Fibroblast of pulmonary artery (primary cell): Measurements from ENCODE around the gene GTF3A.

ENCODE experiments used
- DNase-seq: peaks from one replicate; pipeline ENCODE4 v3.0.0-alpha.2; 2010; ENCODE audit warnings: low read depth
- H3K4me3 ChIP-seq: replicated peaks from 2 replicates; pipeline ENCODE4 v1.5.1; 2011; ENCODE audit warnings: low read depth, mild to moderate bottlenecking, control low read depth, low read length, moderate library complexity
- CTCF ChIP-seq: IDR thresholded peaks from 2 replicates; pipeline ENCODE4 v1.5.1; 2011; ENCODE audit warnings: mild to moderate bottlenecking, control low read depth, low read length, inconsistent platforms; ENCODE audit errors: missing control alignments

GTF3A gene

GRCh38 chr13:27428160-27428559 is 3.7 kb downstream of the GTF3A start:
- no peak for DNase-seq
- H3K4me3 ChIP-seq: no peak overlapping the region
- no peak for TF ChIP-seq CTCF

GRCh38 chr13:27432180-27432579 is 7.8 kb downstream of the GTF3A start:
- TF ChIP-seq CTCF: no peak
- no peak for DNase-seq
- no peak overlapping the region for H3K4me3 ChIP-seq

- no peak for DNase-seq
- no peak overlapping the region for H3K4me3 ChIP-seq
- TF ChIP-seq CTCF: no peak
Measured at GRCh38 chr13:27432611-27433210, 8.3 kb downstream of the GTF3A start.

- no peak for DNase-seq
- TF ChIP-seq CTCF: no peak
- no peak overlapping the region for H3K4me3 ChIP-seq
Measured at GRCh38 chr13:27437126-27437525, 12.7 kb downstream of the GTF3A start.

GRCh38 chr13:27440408-27440807 is 16.0 kb downstream of the GTF3A start:
- DNase-seq: no peak
- H3K4me3 ChIP-seq: no peak overlapping the region
- no peak for TF ChIP-seq CTCF

GRCh38 chr13:27442071-27442647 is 17.7 kb downstream of the GTF3A start:
- H3K4me3 ChIP-seq: no peak overlapping the region
- TF ChIP-seq CTCF: no peak
- DNase-seq: no peak

GRCh38 chr13:27442797-27443196 is 18.4 kb downstream of the GTF3A start:
- no peak for TF ChIP-seq CTCF
- no peak overlapping the region for H3K4me3 ChIP-seq
- DNase-seq: no peak
